ENCODE measurements around the gene ABITRAM. TPM values are rescaled to one million over a fixed set of nuclear protein-coding genes. Genes with fewer than 3 reads are reported as not detected.

The ABITRAM gene
- total RNA-seq, 1 experiment from 2014 or later = 10.9 TPM

- no peaks in the 10 kb centered on the region for H4K20me1 ChIP-seq (ENCODE audit: control insufficient read depth, insufficient read depth, insufficient read length)
- H3K14ac ChIP-seq (ENCODE audit: insufficient read depth, low read length) = no peak overlapping the region
- no peak overlapping the region for H3K18ac ChIP-seq (ENCODE audit: insufficient read length, low read depth, low read length)
- no peaks in the 10 kb centered on the region for H3K23me2 ChIP-seq (ENCODE audit: insufficient read length, low read depth, low read length, poor library complexity, severe bottlenecking)
- H3K9me3 ChIP-seq (ENCODE audit: control insufficient read depth, low read depth, low read length) = no peaks in the 10 kb centered on the region
- H3K27me3 ChIP-seq (ENCODE audit: insufficient read depth, low read length) = no peaks in the 10 kb centered on the region
- no peak overlapping the region for H2AFZ ChIP-seq (ENCODE audit: low read length)
- TF ChIP-seq CTCF (conservative IDR thresholded peaks at IDR 0.05) = no peak
- no peak overlapping the region for H2BK12ac ChIP-seq (ENCODE audit: insufficient read length, low read depth, low read length)
- no peaks in the 10 kb centered on the region for H3K79me1 ChIP-seq (ENCODE audit: insufficient read depth, low read depth, low read length, poor library complexity, severe bottlenecking)
- H3K4me3 Mint-ChIP-seq = no peak overlapping the region
- DNase-seq = no peak
- no peak overlapping the region for H3K4ac ChIP-seq (ENCODE audit: low read depth, low read length)
- H3K36me3 Mint-ChIP-seq (ENCODE audit: insufficient read depth in 1 of 3, low read depth in 3 of 3) = peaks cover 2 to 3% (median 3%) of the 10 kb centered on the region in 3 experiments
- H3K27ac Mint-ChIP-seq = no peak overlapping the region
- H2BK120ac ChIP-seq (ENCODE audit: low read depth, low read length, poor library complexity, severe bottlenecking) = no peak overlapping the region
- no peaks in the 10 kb centered on the region for H3K9me3 Mint-ChIP-seq
- no peak overlapping the region for H2AK5ac ChIP-seq (ENCODE audit: insufficient read length, low read length)
- H3K4me2 ChIP-seq (ENCODE audit: insufficient read depth, insufficient read length, low read length) = no peak overlapping the region
- no peak overlapping the region for H3K23ac ChIP-seq (ENCODE audit: insufficient read length, low read depth, low read length)
- H2BK15ac ChIP-seq (ENCODE audit: low read depth, low read length) = no peak overlapping the region
- no peak overlapping the region for H3K56ac ChIP-seq (ENCODE audit: insufficient read length, low read depth, low read length)
- H3K4me1 Mint-ChIP-seq = no peaks in the 10 kb centered on the region
- H4K8ac ChIP-seq (replicated peaks; ENCODE audit: insufficient read length, low read depth, low read length) = no peak overlapping the region
- H3K9ac ChIP-seq (ENCODE audit: extremely low read depth, insufficient read length, low read length) = no peak overlapping the region
- H2BK5ac ChIP-seq (ENCODE audit: insufficient read length, low read length) = no peak overlapping the region
- no peak overlapping the region for H2BK20ac ChIP-seq (ENCODE audit: low read depth, low read length, poor library complexity, severe bottlenecking)
- H3K27me3 Mint-ChIP-seq (ENCODE audit: low read depth) = no peaks in the 10 kb centered on the region
- no peak overlapping the region for H4K91ac ChIP-seq (ENCODE audit: insufficient read length, low read depth, low read length)
- no peak overlapping the region for H3K27ac ChIP-seq (ENCODE audit: insufficient read length, low read depth, low read length)
- H4K5ac ChIP-seq (ENCODE audit: insufficient read length, low read depth, low read length) = no peak overlapping the region
- H3K4me1 ChIP-seq (ENCODE audit: insufficient read depth, low read length) = no peaks in the 10 kb centered on the region
- H3K79me2 ChIP-seq (ENCODE audit: insufficient read depth, low read length) = no peaks in the 10 kb centered on the region
- no peak overlapping the region for H3T11ph ChIP-seq (ENCODE audit: low read length)
These were observed 22.4 kb downstream of the ABITRAM start for GRCh38 chr9:108956631-108957026.
